ENCODE measurements around the gene MDH2. TPM values are rescaled to one million over a fixed set of nuclear protein-coding genes. Genes with fewer than 3 reads are reported as not detected.
A peak's percentile ranks its signal among the peaks of the same experiment; 100 is the strongest.
"Not testable (repeated sequence)": the region's sequence is repeated elsewhere in the genome, so short reads cannot be mapped to it uniquely, and the experiment has no call there.

MDH2 gene
- total and polyA plus RNA-seq, 4 donors = 33.6 to 275 (median 163) TPM

DNA sequence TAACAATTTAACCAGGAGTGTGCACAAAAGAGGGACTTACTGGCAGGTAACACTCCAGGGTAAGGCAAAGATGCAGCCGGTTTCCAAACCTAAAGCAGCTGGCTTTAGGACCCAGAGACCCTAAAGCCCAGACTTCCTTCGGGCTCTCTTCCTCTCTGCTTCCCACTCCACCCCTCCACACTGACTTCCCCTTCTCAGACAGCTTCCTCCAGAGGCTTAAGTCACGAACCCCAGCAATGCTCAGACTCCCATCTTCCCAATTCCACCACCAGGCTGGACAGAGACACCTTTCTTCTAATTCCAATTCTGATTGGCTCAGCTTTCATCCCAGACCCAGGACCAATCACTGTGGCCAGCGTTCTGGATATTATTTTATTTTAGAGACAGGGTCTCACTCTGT lies 24.9 kb upstream of the MDH2 start:
- H3K4me3 ChIP-seq (ENCODE audit: low read depth in 1 of 3, low read length in 3 of 3) = no peak overlapping the region
- H3K27me3 ChIP-seq (ENCODE audit: control insufficient read depth in 4 of 4, insufficient read depth in 4 of 4, low read length in 3 of 4) = no peaks in the 10 kb centered on the region
- WGBS = 64% methylated on average over 4 of the region's 4 CpGs
- DNase-seq (ENCODE audit: low spot score) = no peak
- no peaks in the 10 kb centered on the region for H3K4me1 ChIP-seq (ENCODE audit: control insufficient read depth in 4 of 4, insufficient read depth in 4 of 4, low read length in 3 of 4)
- TF ChIP-seq HNF4A (conservative IDR thresholded peaks at IDR 0.05) = no peak
- TF ChIP-seq FOXA1 (IDR thresholded peaks at IDR 0.05) = no peak
- TF ChIP-seq RAD21 (IDR thresholded peaks at IDR 0.05) = no peak
- H3K9me3 ChIP-seq (ENCODE audit: control insufficient read depth in 4 of 4, low read length in 3 of 4) = no peaks in the 10 kb centered on the region
- H3K9ac ChIP-seq (ENCODE audit: low read depth in 1 of 2, low read length in 2 of 2) = no peak overlapping the region
- no peak overlapping the region for H3K27ac ChIP-seq (ENCODE audit: low read depth in 1 of 2, low read length in 2 of 2)
- peaks cover 7 to 16% (median 11%) of the 10 kb centered on the region in 4 donors for H3K36me3 ChIP-seq (ENCODE audit: control insufficient read depth in 4 of 4, insufficient read depth in 3 of 4, low read depth in 1 of 4, low read length in 3 of 4)

DNA sequence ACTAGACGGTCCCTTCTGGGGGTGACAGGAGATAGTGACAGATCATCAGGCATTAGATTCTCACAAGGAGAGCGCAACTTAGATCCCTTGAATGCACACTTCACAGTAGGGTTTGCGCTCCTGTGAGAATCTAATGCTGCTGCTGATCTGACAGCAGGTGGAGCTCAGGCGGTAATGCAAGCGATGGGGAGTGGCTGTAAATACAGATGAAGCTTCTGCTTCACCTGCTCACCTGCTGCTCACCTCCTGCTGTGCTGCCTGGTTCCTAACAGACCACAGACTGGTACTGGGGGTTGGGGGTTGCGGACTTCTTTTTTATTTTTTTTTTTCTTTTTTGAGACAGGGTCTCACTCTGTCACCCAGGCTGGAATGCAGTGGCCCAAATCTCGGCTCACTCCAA lies 18.2 kb upstream of the MDH2 start:
- WGBS = 95% methylated on average over 7 of the region's 7 CpGs
- H3K4me3 ChIP-seq (ENCODE audit: low read depth in 1 of 3, low read length in 3 of 3); H3K36me3 ChIP-seq (ENCODE audit: control insufficient read depth in 4 of 4, insufficient read depth in 3 of 4, low read depth in 1 of 4, low read length in 3 of 4); H3K27me3 ChIP-seq (ENCODE audit: control insufficient read depth in 4 of 4, insufficient read depth in 4 of 4, low read length in 3 of 4); H3K4me1 ChIP-seq (ENCODE audit: control insufficient read depth in 4 of 4, insufficient read depth in 4 of 4, low read length in 3 of 4); H3K9ac ChIP-seq (ENCODE audit: low read depth in 1 of 2, low read length in 2 of 2); H3K27ac ChIP-seq (ENCODE audit: low read depth in 1 of 2, low read length in 2 of 2); DNase-seq (ENCODE audit: low spot score); H3K9me3 ChIP-seq (ENCODE audit: control insufficient read depth in 4 of 4, low read length in 3 of 4): not testable (repeated sequence)
- peak in 1 of 2 donors; percentile 37 for TF ChIP-seq RAD21 (IDR thresholded peaks at IDR 0.05)

- peaks cover under 1 to 3% (median 2%) of the 10 kb centered on the region in 4 donors for H3K36me3 ChIP-seq (ENCODE audit: control insufficient read depth in 4 of 4, insufficient read depth in 3 of 4, low read depth in 1 of 4, low read length in 3 of 4)
- TF ChIP-seq EGR1 (IDR thresholded peaks at IDR 0.05; ENCODE audit: low read depth in 2 of 2) (no peak), HNF4G (IDR thresholded peaks at IDR 0.05) (no peak), GABPA (IDR thresholded peaks at IDR 0.05 in 1 of 2, conservative IDR thresholded peaks at IDR 0.05 in 1 of 2) (no peak), YY1 (IDR thresholded peaks at IDR 0.05) (no peak), FOXA2 (IDR thresholded peaks at IDR 0.05) (no peak), JUND (IDR thresholded peaks at IDR 0.05) (no peak), ATF3 (IDR thresholded peaks at IDR 0.05) (no peak), RXRA (IDR thresholded peaks at IDR 0.05) (no peak), SP1 (IDR thresholded peaks at IDR 0.05) (no peak), FOXA1 (IDR thresholded peaks at IDR 0.05) (no peak), REST (IDR thresholded peaks at IDR 0.05) (no peak), NR2F2 (IDR thresholded peaks at IDR 0.05) (no peak), HNF4A (conservative IDR thresholded peaks at IDR 0.05) (no peak), RAD21 (IDR thresholded peaks at IDR 0.05) (no peak), TAF1 (conservative IDR thresholded peaks at IDR 0.05) (no peak)
- TF ChIP-seq, protein P1, sequence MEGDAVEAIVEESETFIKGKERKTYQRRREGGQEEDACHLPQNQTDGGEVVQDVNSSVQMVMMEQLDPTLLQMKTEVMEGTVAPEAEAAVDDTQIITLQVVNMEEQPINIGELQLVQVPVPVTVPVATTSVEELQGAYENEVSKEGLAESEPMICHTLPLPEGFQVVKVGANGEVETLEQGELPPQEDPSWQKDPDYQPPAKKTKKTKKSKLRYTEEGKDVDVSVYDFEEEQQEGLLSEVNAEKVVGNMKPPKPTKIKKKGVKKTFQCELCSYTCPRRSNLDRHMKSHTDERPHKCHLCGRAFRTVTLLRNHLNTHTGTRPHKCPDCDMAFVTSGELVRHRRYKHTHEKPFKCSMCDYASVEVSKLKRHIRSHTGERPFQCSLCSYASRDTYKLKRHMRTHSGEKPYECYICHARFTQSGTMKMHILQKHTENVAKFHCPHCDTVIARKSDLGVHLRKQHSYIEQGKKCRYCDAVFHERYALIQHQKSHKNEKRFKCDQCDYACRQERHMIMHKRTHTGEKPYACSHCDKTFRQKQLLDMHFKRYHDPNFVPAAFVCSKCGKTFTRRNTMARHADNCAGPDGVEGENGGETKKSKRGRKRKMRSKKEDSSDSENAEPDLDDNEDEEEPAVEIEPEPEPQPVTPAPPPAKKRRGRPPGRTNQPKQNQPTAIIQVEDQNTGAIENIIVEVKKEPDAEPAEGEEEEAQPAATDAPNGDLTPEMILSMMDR (IDR thresholded peaks at IDR 0.05; ENCODE audit: low read depth, low read length, missing input control) = no peak
- TF ChIP-seq, protein P2, sequence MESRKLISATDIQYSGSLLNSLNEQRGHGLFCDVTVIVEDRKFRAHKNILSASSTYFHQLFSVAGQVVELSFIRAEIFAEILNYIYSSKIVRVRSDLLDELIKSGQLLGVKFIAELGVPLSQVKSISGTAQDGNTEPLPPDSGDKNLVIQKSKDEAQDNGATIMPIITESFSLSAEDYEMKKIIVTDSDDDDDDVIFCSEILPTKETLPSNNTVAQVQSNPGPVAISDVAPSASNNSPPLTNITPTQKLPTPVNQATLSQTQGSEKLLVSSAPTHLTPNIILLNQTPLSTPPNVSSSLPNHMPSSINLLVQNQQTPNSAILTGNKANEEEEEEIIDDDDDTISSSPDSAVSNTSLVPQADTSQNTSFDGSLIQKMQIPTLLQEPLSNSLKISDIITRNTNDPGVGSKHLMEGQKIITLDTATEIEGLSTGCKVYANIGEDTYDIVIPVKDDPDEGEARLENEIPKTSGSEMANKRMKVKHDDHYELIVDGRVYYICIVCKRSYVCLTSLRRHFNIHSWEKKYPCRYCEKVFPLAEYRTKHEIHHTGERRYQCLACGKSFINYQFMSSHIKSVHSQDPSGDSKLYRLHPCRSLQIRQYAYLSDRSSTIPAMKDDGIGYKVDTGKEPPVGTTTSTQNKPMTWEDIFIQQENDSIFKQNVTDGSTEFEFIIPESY (IDR thresholded peaks at IDR 0.05) = no peak
- TF ChIP-seq, protein P3, sequence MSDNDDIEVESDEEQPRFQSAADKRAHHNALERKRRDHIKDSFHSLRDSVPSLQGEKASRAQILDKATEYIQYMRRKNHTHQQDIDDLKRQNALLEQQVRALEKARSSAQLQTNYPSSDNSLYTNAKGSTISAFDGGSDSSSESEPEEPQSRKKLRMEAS (IDR thresholded peaks at IDR 0.05) = no peak
- 91% methylated on average over 1 of the region's 1 CpG for WGBS
Observed at GRCh38 chr7:76031964-76032363, 15.9 kb upstream of the MDH2 start.

More at GRCh38 chr7:76031964-76032363, 15.9 kb upstream of the MDH2 start:
- H3K27ac ChIP-seq (ENCODE audit: low read depth in 1 of 2, low read length in 2 of 2) = no peak overlapping the region
- H3K9me3 ChIP-seq (ENCODE audit: control insufficient read depth in 4 of 4, low read length in 3 of 4) = no peaks in the 10 kb centered on the region
- H3K27me3 ChIP-seq (ENCODE audit: control insufficient read depth in 4 of 4, insufficient read depth in 4 of 4, low read length in 3 of 4) = no peaks in the 10 kb centered on the region
- DNase-seq (ENCODE audit: low spot score) = no peak
- H3K4me3 ChIP-seq (ENCODE audit: low read depth in 1 of 3, low read length in 3 of 3) = no peak overlapping the region
- no peak overlapping the region for H3K9ac ChIP-seq (ENCODE audit: low read depth in 1 of 2, low read length in 2 of 2)
- H3K4me1 ChIP-seq (ENCODE audit: control insufficient read depth in 4 of 4, insufficient read depth in 4 of 4, low read length in 3 of 4) = no peaks in the 10 kb centered on the region

All from liver (tissue), 9 donors.